NCI-H446 (cell line): ENCODE results near the gene LMCD1.
"Not testable (repeated sequence)": the region's sequence is repeated elsewhere in the genome, so short reads cannot be mapped to it uniquely, and the experiment has no call there.

Experiments
- DNase-seq, 2 experiments: peaks; one replicate each; lab custom pipeline; 2025; lab: John Stamatoyannopoulos, UW

Gene LMCD1

GRCh38 chr3:8560366-8561007, 58.9 kb downstream of the LMCD1 start:
- no peak for DNase-seq

- no peak for DNase-seq
These were observed 59.7 kb downstream of the LMCD1 start for GRCh38 chr3:8561370-8561769.

- DNase-seq: no peak
These were observed 60.5 kb downstream of the LMCD1 start for GRCh38 chr3:8562081-8562595.

- no peak for DNase-seq
These were observed 61.5 kb downstream of the LMCD1 start for GRCh38 chr3:8563146-8563545.

GRCh38 chr3:8563597-8563996, 62.0 kb downstream of the LMCD1 start:
- DNase-seq: no peak

GRCh38 chr3:8565376-8565775, 63.8 kb downstream of the LMCD1 start:
- DNase-seq: no peak

- no peak for DNase-seq
These were observed 66.4 kb downstream of the LMCD1 start for GRCh38 chr3:8567784-8568575.

GRCh38 chr3:8571256-8571655, 69.6 kb downstream of the LMCD1 start:
- no peak for DNase-seq

GRCh38 chr3:8573342-8573926, 71.8 kb downstream of the LMCD1 start:
- DNase-seq: no peak

- DNase-seq: no peak
These were observed 72.5 kb downstream of the LMCD1 start for GRCh38 chr3:8574040-8574669.

- DNase-seq: no peak
These were observed 73.2 kb downstream of the LMCD1 start for GRCh38 chr3:8574670-8575322.

- no peak for DNase-seq
These were observed 73.9 kb downstream of the LMCD1 start for GRCh38 chr3:8575364-8576104.

GRCh38 chr3:8576436-8576835, 74.8 kb downstream of the LMCD1 start:
- no peak for DNase-seq

GRCh38 chr3:8576841-8577571, 75.4 kb downstream of the LMCD1 start:
- DNase-seq: no peak

- DNase-seq: no peak
These were observed 76.7 kb downstream of the LMCD1 start for GRCh38 chr3:8578282-8578681.

GRCh38 chr3:8579096-8579495, 77.5 kb downstream of the LMCD1 start:
- no peak for DNase-seq

- no peak for DNase-seq
These were observed 78.3 kb downstream of the LMCD1 start for GRCh38 chr3:8579943-8580342.

GRCh38 chr3:8580434-8580833, 78.8 kb downstream of the LMCD1 start:
- not testable (repeated sequence) for DNase-seq

- DNase-seq: no peak
These were observed 79.8 kb downstream of the LMCD1 start for GRCh38 chr3:8581373-8581772.

GRCh38 chr3:8581806-8582445, 80.3 kb downstream of the LMCD1 start:
- no peak for DNase-seq
